ENCODE measurements around the gene RAB6B.
A peak's percentile ranks its signal among the peaks of the same experiment; 100 is the strongest.

The RAB6B gene

DNA sequence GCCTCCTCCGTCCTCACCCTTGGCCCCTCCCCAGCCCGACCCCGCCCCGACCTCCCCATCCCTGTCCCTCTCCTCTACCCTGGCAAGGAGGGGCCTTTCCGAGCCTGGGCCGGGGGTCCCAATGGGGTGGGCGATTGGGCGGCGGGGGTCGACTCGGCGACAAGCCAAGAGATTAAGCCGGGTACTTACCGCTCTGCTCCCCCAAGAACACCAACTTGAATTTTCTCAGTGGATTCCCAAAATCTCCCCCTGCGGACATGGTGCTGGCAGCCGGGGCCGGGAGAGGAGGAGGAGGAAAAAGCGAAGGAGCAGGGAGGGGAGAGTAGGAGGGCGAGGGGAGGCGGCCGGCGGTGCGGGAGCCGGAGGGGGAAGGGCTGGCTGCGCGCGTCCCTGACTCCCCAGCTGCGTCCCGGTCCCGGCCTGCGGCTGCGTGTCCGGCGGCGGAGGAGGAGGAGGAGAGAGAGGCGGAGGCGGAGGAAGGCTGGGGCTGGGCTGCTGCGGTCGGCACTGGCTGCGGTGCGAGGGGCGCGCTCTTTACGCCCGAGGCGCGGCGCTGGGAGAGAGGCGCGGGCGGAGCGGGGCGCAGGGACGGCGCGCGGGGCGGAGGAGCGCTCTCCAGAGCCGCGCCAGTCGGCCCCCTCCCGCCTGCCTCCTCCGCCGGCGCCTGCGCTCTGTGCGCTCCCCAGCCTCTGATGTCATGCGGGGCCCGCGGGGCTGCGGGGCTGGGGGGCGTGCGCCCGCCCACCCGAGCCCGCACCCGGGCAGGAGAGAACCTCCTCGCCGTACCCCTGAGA is at the start of gene RAB6B:
RAB6B (minus strand) TSS at position 675 of the 794 bp plus-strand sequence; CDS start at position 259, 416 bp downstream.
- DNase-seq = peak; percentile 35

DNA sequence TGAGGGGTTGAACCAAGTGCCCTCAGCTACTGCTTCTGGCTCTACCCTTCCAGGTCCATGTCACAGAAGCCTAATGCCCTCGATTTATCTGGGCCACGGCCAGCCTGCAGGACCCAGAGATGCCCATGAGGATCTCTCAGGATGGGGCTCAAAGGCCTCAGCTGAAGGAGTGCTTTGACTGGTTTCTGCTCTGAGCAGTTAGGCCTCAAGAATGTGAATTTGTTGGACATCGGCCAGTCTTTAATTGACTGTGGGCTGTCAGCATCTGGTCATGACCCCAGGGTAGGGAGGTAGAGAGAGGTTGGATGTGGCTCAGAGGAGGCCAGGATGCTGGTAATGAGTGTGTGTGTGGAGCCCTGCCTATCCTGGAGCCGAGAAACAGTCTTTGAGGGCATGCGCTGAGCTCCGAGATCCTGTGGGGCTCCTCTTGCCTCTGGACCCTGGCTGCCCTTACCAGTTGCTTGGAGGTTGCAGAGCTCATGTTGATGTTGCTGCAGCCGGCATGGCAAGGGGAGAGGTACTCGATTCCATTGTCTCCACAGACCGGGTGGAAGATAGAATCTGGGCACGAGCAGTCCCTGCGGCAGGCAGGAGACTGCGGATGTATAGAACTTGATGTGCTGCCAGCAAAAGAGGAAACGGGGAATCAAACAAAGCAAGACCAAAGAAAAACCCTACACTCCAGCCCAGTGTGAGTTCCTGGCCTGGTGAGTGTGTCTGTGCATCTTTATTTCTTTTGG is 49.1 kb upstream of the RAB6B start:
- no peak for DNase-seq

DNA sequence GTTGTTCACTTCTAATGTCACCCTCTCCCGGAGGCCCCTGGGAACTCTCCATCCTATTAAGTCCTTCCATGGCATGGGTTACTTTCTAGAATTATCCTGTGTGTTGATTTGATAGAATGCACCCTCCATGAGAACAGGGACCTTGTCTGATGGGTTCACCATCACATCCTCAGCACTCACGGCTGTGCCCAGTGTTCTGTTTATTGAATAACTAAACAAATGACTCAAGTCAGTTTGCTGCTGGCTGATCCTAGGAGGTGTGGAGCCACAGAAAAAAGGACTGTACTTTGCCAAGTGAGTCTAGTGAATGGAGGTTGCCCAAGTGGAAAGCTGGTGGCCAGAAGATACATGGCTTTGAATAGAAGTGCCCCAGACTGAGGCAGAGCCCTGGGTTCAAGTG is 48.5 kb upstream of the RAB6B start:
- no peak for DNase-seq

DNA sequence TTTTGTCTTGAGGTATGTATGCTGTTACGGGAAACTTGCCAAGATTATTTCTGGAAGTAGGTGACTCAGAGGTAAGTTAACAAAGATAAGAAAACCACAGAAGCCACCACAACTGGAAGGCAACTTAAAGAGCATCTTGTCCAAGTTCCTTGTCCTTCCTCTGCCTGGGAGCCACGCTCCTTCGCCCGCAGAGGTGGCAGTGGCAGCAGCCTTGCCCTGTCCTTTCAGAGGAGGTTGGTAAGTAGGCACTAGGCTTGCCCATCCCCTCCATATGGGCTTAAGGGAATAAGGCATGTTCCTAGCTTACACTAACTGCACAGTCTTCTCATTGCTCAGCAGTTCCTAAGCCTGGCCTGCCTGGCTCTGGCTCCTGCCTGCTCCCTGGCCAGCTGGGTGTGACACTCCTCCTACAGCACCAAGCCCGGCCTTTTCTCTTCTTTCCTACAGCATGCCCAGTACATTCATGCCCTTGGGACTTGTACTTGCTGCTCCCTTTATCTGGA is 48.0 kb upstream of the RAB6B start:
- DNase-seq = no peak

DNA sequence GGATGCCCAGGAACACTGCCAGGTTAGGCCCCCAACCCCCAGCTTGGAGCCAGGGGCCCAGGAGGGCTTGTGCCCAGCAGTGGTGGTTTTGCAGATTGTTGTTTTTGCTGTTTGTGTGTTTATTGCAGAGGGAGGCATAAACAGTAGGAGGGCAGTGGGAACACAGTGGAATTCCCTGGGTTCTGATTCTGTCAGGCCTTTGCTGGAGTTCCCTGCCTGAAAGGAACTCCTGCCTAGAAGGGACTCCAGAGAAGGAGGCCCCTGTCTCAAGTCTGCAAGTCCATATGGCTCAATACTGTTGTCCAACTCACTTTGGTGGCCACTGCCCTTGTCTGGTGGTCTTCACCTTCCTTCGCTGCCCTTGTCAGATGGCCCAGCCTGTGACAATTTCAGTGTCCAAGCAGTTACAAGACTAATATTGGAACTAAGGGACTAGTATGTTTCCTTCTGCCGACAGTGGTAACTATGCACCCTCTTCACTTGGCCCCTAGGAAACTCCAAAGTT is 47.4 kb upstream of the RAB6B start:
- DNase-seq = no peak

DNA sequence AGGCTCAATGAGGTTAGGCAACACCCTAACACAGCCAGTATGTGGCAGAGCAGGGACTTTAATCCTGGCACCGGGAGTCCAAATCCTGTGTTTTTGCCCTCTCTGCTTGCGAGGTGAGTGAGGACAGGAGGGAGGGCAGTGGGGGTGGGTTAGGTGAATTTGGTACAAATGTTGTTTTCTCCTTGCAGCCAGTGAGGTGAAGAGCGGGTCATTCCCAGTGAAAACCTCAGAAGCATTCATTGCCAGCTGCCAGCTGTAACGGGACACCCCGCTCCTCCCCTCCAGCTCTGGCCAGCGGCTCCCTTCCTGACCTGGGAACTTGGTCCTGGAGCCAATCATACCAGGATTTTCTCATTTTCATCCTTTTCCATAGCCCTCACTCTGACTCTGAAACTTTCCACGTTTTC is 45.7 kb upstream of the RAB6B start:
- DNase-seq = no peak

DNA sequence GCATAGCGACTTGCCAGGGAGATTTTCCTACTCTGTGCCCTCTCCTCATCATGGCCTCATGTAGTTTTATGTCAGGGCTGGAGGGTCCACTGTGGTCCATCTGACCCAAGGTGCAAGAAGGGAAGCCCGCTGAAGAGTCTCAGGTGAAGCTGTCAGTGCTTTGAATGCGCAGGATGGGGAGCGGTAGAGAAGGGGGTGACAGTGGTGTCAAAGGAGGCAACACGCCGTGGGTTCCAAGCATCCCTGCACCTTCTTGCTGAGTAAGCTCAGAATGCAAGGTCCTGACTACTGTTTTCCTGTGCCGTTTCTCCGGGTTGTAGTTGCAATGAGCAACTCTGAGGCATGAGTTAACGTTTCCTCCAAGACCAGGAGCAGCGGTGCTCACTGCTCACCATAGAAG is 44.9 kb upstream of the RAB6B start:
- DNase-seq = no peak

DNA sequence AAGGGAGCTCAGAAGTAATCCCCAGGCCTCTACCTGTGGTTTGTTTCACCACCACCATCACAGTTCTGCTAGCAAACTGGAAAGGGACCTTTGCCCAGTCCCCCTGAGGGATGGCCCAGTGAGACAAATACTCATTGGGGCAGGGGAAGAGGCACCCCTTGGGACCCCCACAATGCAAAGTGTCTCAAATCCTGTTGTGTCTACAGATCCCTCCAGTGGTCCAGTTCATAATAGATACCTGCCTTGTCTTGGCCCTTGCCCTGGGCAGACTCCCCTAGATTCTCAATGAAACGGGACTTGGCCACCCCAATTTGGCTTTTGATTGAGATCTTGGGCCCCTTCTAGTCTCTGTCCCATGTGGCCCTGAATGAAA is 43.8 kb upstream of the RAB6B start:
- DNase-seq = no peak

DNA sequence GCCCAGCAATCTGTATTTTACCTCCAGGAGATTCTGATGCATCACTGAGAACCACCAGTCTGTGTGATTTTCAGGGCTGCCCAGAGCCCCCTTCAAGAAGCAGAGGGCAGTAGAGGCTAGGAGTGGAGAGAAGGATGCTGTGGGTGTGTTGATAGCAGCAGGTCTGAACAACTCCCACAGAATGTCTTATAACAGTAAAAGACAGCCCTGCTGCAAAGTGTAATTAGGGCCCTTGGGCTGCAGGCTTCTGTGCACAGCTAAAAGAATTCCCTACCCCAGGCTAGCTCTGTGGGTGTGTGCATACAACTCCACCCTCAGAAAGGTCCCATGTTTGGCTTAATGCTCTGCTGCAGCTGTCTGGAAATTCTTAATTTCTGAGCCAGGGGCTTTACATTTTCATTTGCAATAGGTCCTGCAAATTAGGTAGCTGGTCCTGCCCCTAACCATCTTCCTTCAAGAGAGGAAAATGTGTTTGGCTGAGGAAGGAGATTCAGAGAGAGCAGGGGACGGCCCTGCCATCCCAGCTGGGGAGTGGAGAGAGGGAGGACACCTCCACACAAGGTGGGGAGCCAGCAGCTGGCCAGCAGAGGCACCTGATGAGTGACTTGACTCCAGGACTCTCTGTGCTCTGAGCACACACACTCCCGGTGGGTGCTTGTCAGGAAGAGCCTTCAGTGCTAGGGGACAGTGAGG is 43.2 kb upstream of the RAB6B start:
- no peak for DNase-seq

DNA sequence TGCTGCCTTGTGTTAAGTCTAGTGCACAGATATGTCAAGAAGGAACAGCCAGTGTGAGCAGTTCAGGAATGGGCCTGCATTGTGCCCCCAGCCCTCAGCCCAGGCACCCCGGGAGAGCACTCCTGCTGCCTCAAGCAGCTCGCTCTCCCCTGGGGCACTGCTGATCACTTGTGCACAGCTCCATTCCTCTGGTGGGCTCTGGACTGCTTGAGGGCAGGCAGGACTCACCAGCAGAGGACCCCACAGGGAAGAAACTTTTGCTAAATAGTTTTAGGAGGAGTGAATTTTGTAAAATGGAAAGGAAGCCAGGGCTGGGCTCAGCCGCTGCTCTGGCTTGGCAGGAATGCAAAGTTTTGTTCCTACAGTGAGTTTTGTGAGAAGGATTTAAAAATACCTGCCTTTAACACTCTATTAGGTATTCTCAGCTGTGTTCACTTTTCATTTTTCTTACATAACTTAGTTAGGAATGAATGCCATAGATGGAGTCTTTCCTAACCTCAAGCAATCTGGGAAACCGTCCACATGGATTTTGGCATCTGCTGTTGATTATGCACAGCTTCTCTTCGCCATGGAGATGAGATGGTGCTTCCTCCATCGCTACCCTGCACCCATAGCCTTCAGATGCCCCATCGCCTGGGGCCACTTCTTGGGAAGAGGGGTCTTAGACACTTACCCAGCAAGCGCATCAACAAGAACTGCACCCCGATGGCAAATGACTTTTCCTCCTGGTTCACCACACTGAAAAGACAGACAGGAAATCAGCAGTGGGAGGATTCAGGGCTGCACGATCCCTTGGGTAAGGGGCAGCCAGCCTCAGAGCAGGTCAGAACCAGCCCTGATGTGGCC is 42.3 kb upstream of the RAB6B start:
- no peak for DNase-seq

DNA sequence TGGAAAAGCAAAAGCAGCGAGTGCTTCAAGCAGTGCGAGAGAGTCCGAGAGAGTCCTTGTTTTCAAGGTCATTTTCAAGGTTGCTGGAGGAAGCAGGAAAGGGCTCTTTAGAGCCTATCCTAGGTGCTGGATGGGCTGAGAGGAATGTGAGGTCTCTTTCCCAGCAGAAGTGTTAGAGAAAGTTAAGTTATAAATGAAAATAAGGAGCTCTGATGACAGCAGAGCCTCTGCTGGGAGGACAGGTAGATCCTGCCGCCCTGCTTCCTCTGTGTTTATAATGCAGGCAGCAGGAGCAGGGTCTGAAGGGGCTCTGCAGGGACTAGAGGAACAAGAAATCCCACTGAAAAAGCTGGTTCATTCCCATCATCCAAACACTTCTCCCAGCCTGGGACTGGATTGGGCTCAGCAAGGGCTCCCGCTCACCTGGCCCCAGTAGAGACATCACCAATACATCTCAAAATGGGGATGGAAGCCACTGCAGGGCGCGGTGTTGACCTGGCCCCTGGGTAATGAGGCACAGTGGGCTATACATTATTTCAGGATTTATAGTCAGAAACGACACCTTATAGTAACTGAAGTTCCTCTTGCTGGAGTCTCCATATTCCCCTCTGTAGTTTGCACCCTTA is 41.5 kb upstream of the RAB6B start:
- DNase-seq = no peak

DNA sequence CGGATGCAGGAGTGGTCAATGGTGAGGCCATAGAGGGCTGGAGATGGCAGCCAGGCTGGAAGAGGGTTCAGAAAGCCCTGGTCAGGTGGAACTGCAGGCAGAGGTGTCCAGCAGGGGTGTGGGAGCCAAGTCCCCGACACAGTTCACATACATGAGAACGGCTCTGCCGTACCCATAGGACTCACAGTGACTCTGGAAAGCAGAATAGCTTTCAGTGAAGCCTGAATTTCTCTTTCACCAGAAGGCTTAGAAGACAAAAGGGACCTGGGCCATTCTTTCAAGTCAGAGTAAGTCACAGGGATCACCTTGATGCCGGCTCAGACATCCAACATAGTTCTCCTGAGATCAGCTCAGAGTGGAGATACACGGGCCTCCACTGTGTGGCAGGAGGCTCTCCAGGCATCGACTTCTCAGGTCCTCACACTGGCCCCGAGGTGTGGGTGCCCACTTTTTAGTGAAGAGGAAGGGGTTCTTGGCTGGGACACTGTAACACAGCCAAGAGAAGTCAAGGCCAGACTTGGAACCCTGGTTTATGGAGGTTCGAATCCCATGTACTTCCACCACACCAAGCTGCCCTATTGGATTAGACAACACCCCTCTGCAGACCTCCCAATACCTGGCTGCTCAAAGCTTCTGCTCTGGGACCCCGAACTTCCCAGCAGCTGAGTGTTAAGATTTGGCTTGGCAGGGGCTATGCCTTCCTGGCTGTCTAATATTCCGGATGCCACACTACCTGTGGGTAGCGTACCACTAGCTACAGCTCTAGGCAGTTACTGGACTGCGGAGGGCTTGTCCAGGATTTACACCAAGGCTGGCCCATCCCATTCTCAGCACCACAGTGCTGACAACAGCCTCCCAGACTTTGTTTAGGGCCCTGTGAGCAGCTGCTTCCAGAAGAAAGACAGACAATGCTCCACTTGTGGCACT is 40.4 kb upstream of the RAB6B start:
- DNase-seq = no peak

DNA sequence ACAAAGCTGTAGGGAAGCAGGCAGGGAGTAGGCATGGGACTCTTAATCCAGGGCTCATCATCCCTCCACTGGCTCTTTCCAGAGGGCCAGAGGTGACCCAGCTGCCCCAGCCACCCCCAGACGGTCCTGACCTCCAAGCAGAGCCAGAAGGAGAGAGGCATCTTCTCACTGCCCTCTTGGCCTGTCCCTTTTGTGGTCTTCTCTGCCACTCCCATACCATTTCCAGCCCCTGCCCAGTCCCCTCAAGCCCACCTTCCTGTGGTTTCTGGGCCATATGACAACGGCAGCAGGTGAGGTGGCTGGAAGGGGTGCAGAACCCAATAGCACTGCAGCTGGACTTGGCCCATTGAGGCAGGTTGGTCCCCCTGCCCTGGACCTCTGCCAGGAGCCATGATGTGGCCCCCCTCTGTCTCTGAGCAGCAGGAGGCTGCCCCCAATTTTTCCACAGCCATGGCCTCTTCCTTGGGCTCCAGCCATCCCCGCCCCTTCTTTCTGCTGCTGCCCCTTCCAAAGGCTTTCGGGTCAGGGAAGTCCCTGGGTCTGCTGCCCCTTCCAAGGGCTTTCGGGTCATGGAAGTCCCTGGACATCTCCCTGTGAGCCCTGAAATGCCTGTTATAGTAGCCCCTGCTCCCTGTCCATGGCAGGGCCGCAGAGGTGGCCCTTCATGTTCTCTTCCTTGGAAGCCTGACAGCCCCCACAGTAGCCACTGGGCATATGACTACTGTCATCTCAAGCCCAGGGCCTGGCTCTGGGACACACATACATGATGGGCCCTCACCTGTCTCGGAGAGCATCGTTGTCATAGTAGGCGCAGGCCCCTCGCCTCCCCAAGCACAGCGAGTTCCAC is 39.5 kb upstream of the RAB6B start:
- no peak for DNase-seq

DNA sequence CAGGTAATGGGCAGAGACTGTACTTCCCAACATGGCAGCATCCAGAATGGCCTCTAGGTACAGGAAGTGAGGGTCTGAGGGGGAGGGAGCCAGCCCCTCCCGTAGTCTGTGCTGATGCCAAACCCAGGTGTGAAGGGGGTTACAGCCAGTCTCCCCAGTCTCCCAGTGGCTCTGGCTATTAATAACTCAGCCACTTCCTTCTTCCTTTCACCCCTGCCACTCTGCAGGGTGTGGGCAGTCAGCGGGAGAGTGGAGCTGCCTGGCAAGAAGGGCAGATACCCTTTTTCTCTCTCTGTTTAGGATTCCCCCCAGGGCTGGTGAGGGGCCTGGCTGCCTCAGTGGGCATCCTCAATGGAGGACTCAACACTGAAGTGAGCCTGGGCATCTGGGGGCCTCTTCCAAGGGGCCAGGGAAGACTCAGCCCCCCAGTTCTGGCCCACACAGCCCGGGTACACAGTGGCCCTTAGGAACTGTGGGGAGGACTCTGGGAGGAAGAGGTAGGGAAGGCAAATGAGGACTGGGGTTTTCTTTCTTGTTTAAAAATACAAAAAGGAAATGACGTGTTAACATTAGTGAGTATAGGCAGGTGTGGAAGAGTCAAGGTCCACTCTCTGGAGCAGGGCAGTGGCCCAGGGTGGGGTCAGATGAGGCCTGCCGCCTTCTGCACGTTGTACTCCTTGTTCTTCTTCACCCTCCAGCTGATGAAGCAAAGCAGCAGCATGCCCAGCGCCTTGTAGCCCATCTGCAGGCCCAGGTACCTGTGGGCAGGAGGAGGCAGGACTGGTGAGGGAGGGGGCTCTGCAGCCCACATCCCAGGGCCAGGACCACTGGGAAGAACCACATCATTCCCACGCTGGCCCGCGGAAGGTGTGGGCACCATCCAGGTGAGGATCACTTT is 38.6 kb upstream of the RAB6B start:
- no peak for DNase-seq

DNA sequence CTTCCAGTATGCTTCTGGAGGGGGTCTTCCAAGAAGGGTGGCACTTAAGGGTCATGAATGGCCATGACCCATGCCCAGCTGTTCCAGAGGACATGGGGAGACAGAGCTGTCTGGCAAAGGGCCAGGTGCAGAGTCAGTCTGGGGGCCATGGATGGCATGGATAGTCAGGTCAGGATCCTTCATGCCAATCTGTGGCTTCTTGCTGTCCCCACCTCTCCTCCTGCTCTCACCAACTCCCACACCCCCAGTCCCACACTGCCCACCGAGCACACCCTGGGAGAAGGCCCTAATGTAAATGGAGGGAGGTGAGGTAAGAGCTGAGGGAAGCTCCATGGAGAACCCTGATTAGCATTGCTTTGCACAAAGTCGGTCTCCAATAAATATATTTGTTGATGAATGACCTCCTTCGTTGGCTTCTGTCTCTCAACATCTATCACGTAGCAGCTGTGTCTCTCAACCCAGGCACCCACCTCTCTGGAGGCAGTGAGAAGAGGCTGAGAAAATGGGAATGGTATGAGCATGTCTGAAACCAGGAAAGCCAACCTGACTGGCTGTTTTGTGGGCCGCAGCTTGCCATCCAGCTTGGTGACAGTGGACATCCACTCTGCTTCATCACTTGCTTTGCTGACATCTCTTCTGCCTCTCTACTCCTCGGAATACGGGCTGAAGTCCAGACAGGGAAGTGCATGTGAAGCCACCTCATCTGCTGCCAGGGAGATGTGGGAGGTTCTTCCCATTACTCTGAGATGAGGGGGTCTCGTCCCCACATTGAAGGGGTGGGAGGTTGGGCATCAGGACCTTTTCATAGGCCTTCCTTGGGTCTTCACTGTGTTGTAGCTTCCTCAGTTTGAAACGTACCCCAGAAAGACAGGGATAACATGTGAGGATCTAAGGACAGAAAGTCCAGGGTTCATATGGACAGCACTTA is 37.7 kb upstream of the RAB6B start:
- DNase-seq = no peak

DNA sequence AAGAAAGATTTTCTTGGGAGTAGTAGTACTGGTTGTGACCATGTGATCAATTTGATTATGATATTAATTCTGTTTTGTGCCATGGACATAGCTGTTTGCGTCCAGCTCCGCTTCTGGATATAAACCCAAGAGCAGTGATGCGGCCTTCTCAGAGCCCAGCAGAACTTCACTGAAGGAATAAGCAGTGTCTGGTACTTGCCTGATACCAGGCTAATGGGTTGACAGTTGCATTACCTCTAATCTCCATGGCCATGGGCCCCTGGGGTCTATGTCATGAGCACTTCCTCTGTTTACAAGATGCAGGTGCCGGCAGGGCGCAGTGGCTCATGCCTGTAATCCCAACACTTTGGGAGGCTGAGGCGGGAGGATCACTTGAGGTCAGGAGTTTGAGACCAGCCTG is 36.3 kb upstream of the RAB6B start:
- DNase-seq = no peak

DNA sequence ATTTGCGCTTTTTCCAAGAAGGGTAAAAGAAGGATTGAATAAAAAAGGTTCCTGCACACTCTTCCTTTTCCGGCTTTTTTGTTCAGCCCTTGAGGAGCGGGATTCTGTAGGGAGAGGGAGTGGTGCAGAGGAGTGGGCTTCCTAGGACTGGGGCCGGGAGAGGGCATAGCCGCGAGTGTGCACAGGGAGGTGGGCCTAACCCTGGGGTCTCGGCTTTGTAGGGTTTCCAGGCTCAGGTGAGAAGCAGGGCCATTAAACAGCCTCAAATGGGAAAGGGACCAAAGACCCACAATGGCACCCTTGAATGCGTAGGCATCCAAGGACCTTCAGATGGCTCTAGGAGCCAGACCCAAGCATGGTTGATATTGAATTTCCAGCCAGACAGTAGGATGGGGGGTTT is 35.4 kb upstream of the RAB6B start:
- DNase-seq = no peak
